Naive thymus-derived CD8-positive, alpha-beta T cell (primary cell): ENCODE data around the gene PGC. TPM values are rescaled to one million over a fixed set of nuclear protein-coding genes. Genes with fewer than 3 reads are reported as not detected.
A peak's percentile ranks its signal among the peaks of the same experiment; 100 is the strongest.

Experiments
- ATAC-seq, 2 donors: fragments of 150-1000 bp; cut with Tn5 transposase in 1 of 2; sonication (Bioruptor Pico), chemical (Tn5 transposase) in 1 of 2; 1 replicate in 1 of 2; 2 replicates in 1 of 2; pipeline ENCODE4 v1.10.0; 2021; ENCODE audit warnings: mild to moderate bottlenecking in 2 of 2, moderate library complexity in 2 of 2
- POLR2A ChIA-PET: fragments of 350-600 bp; sonication (Branson Sonifier 250); formaldehyde crosslinking; loops from one replicate; lab custom pipeline; 2021; ENCODE audit warnings: antibody characterized with exemption; lab: Charles Lee
- DNase-seq, 10 donors: peaks; one replicate each; pipeline versions ENCODE4 v3.0.0 to v3.0.0-alpha.2; 2020 to 2022
- H3K27ac Mint-ChIP-seq, 10 donors: one replicate each; pipeline ENCODE4 v1.8.0; 2020 to 2022; ENCODE audit warnings: mild to moderate bottlenecking in 10 of 10, mixed read lengths in 10 of 10, moderate library complexity in 4 of 10, inconsistent platforms in 1 of 10
- H3K27me3 Mint-ChIP-seq, 5 donors: one replicate each; pipeline ENCODE4 v1.8.0; 2021 to 2022; ENCODE audit warnings: mixed read lengths in 5 of 5
- H3K36me3 Mint-ChIP-seq, 3 donors: one replicate each; pipeline ENCODE4 v1.8.0; 2020 to 2022; ENCODE audit warnings: mixed read lengths in 3 of 3, mild to moderate bottlenecking in 2 of 3, inconsistent platforms in 1 of 3
- H3K4me1 Mint-ChIP-seq, 4 donors: one replicate each; pipeline ENCODE4 v1.8.0; 2021 to 2022; ENCODE audit warnings: mixed read lengths in 4 of 4
- H3K4me3 Mint-ChIP-seq, 10 donors: one replicate each; pipeline ENCODE4 v1.8.0; 2020 to 2022; ENCODE audit warnings: mild to moderate bottlenecking in 10 of 10, mixed read lengths in 10 of 10, moderate library complexity in 6 of 10, inconsistent platforms in 1 of 10
- H3K9me3 Mint-ChIP-seq, 9 donors: one replicate each; pipeline ENCODE4 v1.8.0; 2020 to 2022; ENCODE audit warnings: mixed read lengths in 9 of 9, mild to moderate bottlenecking in 3 of 9, inconsistent platforms in 1 of 9, moderate library complexity in 1 of 9
- polyA plus RNA-seq, 3 donors: library from polyadenylated mRNA; unstranded; fragments of 300-500 nt; fragmentation: Illumina TruSeq; gene quantifications; one replicate each; pipeline ENCODE4 v1.2.3, GENCODE V29; 2021
- total RNA-seq, 8 experiments: library from RNA in 2 of 8; stranded (reverse) in 2 of 8; gene quantifications; one replicate each; pipeline ENCODE4 v1.2.3 and lab custom pipeline; 2021 to 2026

The PGC gene
- total and polyA plus RNA-seq, 5 experiments from 2014 or later, result not detected

DNA sequence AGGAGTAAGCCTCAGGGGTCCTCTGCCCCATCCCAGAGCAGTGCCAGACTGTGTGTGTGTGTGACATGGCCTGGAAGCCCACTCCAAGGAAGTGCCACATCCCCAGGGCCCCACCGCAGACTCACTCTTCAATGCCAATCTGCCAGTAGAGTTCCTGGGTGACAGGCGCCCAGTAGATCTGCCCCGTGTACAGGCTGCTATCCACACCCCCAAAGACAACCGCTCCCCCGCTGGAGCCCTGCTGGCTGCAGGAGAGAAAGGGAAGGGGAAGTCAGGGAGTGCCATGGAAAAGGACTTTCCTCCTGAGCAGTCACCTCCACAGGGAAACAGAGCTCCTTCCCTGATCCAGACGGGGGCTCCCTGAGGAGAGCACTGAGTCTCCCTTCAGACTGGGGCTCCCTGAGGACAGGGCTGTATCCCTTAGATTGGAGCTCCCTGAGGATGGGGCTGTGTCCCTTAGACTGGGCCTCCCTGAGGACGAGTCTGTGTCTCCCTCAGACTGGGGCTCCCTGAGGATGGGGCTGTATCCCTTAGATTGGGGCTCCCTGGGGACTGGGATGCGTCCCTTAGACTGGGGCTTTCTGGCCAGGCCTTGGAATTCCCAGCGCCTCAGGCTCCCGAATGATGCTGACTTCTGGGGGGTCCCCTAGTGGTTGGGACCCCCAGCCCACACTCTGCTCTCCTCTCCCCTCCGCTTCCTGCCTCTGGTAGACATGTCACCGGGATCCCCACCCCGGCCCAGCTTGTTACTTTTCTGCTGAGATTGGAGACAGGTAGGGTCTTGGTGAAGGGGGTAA is 6.6 kb downstream of the PGC start:
- Mint-ChIP-seq H3K4me3 (no peak overlapping the region), H3K36me3 (no peaks in the 10 kb centered on the region), H3K27me3 (no peaks in the 10 kb centered on the region), H3K27ac (no peak overlapping the region), H3K4me1 (peaks cover 0 to 7% (median 3%) of the 10 kb centered on the region in 4 donors), H3K9me3 (no peaks in the 10 kb centered on the region)
- no peak for DNase-seq
- no peak for ATAC-seq
- POLR2A ChIA-PET, result no interaction called here

DNA sequence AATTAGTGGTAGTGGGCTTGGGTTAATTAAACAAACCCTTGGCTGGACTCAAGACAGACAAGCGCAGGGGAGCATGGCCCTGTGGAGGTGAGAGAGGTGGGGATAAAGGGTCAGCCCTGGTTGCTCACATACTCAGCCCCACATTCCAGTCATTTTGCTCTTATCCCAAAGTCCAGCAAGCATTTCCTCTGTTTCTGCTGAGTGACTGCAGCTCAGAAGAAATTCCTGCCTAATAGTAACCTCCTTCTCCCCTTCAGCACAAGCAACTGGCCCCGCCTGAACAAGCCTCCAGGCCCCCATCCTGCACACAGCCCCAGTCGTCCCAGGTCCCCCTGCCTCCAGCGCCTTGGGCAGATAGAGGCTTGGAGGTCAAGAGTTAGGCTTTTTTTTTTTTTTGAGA is 8.2 kb downstream of the PGC start:
- H3K4me3 Mint-ChIP-seq, result no peak overlapping the region
- DNase-seq, result no peak
- H3K9me3 Mint-ChIP-seq, result no peaks in the 10 kb centered on the region
- H3K4me1 Mint-ChIP-seq, result peaks cover 0 to 9% (median 4%) of the 10 kb centered on the region in 4 donors
- no peaks in the 10 kb centered on the region for H3K36me3 Mint-ChIP-seq
- H3K27ac Mint-ChIP-seq, result no peak overlapping the region
- POLR2A ChIA-PET, result no interaction called here
- no peak for ATAC-seq
- no peaks in the 10 kb centered on the region for H3K27me3 Mint-ChIP-seq

DNA sequence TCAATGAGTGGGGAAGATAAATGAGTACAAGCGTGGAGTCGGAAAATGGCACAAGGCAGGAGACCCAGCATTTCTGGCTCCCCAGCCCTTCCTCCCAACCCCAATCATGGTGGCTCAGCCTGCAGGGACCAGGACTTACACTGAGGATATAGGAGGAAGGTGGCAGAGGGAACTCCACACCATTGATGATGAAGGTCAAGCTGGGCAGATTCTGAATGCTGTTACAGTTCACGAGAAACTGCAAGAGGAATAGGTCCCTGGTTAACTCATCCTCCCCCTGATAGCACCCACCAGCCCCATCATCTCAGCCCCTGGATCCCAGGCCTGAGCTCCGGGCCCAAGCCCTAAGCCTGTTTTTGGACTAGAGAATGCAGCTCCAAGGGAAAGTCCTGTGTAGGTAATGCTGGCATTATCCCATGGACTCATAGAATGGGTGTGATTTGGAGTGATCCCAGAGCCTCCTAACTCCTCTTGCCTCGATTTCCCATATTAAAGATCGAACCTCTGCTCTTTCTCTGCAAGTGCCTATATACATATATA is 9.5 kb downstream of the PGC start:
- H3K36me3 Mint-ChIP-seq, result no peaks in the 10 kb centered on the region
- H3K4me3 Mint-ChIP-seq, result no peak overlapping the region
- H3K27ac Mint-ChIP-seq, result no peak overlapping the region
- POLR2A ChIA-PET, result no interaction called here
- DNase-seq (no peak), ATAC-seq (no peak)
- H3K27me3 Mint-ChIP-seq, result no peaks in the 10 kb centered on the region
- peaks cover 2 to 18% (median 17%) of the 10 kb centered on the region in 4 donors for H3K4me1 Mint-ChIP-seq
- H3K9me3 Mint-ChIP-seq, result no peaks in the 10 kb centered on the region

DNA sequence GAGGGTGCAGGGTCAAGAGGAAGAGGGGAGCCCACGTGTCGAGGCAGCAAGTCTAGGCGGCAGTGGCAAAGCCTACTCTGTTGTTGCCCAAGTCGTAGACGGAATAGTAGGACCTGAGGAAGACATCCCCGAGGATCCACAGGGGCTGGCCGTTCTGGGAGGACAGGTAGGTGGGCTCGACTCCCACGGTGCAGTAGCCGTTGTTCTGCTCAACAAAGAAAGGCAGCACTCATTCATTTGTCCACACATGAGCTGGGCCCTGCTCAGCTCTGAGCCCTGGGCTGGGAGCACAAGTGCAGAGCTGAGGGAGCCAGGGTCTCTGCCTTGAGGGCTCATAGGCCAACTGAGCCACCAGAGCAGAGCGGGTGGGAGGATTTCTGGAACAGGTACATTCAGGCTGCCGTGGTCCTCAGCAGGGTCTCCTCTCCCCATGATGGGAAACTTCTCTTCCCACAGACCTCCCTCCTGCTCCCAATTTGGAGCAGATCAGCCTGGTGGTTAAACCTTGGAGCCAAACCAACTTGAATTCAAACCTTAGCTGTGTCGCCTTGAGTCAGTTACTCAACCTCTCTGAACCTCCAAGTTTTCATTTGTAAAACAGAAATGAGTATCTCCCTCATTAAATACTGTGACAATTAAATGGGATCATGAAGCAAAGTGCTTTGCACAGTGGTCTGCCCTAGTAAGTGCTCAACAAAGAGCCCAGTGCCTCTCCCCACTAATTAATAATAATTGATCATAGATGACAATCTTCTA is 10.2 kb downstream of the PGC start:
- H3K36me3 Mint-ChIP-seq, result no peaks in the 10 kb centered on the region
- H3K9me3 Mint-ChIP-seq, result no peaks in the 10 kb centered on the region
- DNase-seq (no peak), ATAC-seq (no peak)
- H3K27me3 Mint-ChIP-seq, result no peaks in the 10 kb centered on the region
- H3K4me3 Mint-ChIP-seq, result peak overlapping the region in 1 of 10 donors; percentile 33
- POLR2A ChIA-PET, result no interaction called here
- H3K4me1 Mint-ChIP-seq, result peaks cover 5 to 24% (median 23%) of the 10 kb centered on the region in 4 donors
- H3K27ac Mint-ChIP-seq, result no peak overlapping the region

DNA sequence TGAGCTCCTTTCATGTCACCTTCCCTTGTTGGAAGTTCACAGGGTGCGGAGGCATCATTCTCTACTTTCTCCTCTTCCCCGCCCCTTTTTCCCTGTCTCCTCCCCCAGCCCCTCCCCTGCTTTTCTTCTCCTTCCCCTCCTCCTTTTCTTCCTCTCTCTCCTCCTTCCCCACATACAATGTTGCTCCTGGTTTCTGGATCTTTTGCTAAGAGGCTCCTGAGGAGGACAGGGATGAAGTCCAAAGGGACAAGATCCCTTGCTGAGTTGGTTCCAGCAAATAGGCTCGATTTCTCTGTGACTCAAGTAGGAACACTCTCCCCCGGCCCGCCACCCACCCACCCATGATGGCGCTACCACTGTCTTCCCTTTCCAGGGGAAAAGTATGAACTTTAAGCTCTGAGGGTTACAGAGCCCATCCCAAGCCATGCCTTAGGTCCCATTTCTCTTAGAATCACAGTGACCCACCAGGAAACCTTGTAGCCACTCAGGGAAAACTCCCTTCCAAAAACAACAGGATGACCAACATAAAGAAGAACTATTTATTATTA is 10.9 kb downstream of the PGC start:
- POLR2A ChIA-PET, result no interaction called here
- H3K27me3 Mint-ChIP-seq, result no peaks in the 10 kb centered on the region
- ATAC-seq (no peak), DNase-seq (no peak)
- H3K36me3 Mint-ChIP-seq, result no peaks in the 10 kb centered on the region
- H3K4me3 Mint-ChIP-seq, result peak overlapping the region in 8 of 10 donors; percentile 31 to 92 (median 78)
- H3K27ac Mint-ChIP-seq, result peak overlapping the region in 1 of 10 donors; percentile 44
- peaks cover 7 to 30% (median 28%) of the 10 kb centered on the region in 4 donors for H3K4me1 Mint-ChIP-seq
- H3K9me3 Mint-ChIP-seq, result no peaks in the 10 kb centered on the region

DNA sequence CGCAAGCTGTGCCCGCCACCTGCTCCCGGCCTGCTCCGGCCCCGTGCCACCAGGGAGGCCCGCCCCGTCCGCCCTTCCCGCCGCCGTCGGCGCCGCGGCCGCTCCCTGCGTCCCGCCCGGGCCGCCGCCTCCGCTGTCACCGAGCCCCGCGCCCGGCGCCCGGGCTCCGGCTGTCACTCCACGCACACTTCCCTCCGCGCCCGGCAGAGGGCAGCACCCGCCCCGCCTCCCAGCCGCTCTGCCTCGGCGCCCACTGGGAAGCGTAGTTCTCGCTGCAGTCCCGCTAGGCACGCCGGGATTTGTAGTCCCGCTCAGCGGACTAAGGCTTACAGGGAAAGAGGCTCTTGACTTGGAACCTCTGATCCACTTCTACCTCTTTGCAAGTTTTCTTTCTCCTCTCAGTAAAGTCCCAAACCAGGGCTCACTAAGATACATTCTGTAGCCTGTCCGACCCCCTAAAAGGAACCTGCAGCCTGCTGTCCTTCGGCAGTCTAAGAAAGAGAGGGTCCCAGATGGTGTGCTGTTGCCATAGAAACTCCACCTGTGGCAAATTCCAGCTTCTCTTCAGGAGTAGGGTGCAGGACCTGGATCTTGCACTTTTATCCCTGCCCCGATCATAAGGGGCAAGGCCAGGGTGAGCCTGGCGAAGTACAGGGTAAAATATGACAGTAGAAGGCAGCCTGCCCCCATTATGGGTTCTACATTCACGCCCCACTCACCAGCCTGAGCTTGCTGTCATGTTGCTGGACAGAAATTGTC is 11.6 kb downstream of the PGC start, which contains the start of gene TFEB:
Gene TFEB (minus strand): TSS at position 182 of the 759 bp plus-strand sequence. CDS start 44,395 bp downstream, outside the sequence.
- peaks cover 8 to 36% (median 34%) of the 10 kb centered on the region in 4 donors for H3K4me1 Mint-ChIP-seq
- peak; percentile 85 to 96 (median 93) for DNase-seq
- no peaks in the 10 kb centered on the region for H3K9me3 Mint-ChIP-seq
- H3K36me3 Mint-ChIP-seq, result no peaks in the 10 kb centered on the region
- peak; percentile 66 to 67 for ATAC-seq
- H3K27me3 Mint-ChIP-seq, result no peaks in the 10 kb centered on the region
- H3K27ac Mint-ChIP-seq, result peak within 1 kb of the TSS in 8 of 10 donors; percentile 15 to 90 (median 74)
- H3K4me3 Mint-ChIP-seq, result peak within 1 kb of the TSS; percentile 33 to 92 (median 80)
- POLR2A ChIA-PET, result interaction anchor here (1.2 to 3.2 kb wide), 4 partner anchors 11 to 1010 kb away, joined by 4 to 26 read pairs (median 4); partner anchors contain the start of genes TAF8, TBCC and TOMM6

DNA sequence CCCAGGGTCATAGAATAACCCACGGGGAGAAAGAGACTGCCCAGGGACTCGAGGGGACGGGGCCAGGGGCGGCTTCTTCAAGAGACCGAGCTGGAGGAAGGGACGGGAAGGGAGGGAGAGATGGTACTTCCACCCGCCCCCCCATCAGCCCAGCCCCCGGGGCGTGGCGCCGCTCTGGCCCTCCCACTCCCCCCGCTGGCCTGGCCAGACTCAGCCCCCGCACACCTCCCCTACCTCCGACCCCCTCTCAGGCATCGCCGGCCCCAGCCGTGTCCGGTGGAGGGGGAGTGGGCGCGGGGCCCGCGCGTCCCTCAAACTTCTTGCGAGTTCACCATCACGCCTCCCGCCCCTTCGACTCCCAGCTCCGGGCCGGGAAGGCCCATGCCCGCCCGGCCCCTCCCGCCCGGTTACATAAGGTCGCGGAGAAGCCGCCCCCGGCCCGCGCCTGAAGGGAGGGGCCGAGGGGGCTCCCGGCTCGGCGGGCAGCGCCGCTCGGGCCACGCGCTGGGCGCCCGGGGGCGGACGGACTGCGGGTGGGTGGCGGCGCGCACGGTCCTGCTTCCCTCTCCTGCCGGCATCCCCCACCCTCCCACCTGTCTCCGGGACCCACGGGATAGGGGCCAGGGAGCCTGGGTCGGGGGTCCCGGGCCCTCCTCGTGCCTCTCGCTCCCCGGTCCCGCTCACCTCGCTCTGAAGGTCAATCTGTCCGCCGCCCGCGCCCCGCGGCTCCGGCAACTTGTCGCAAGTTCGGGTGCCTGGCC is 12.4 kb downstream of the PGC start:
- DNase-seq (peak; percentile 37 to 77 (median 60)), ATAC-seq (peak; percentile 24 to 37)
- Mint-ChIP-seq H3K36me3 (no peaks in the 10 kb centered on the region), H3K27me3 (no peaks in the 10 kb centered on the region), H3K27ac (peak overlapping the region in 5 of 10 donors; percentile 15 to 87 (median 62)), H3K4me3 (peak overlapping the region; percentile 33 to 90 (median 76)), H3K9me3 (no peaks in the 10 kb centered on the region), H3K4me1 (peaks cover 11 to 44% (median 41%) of the 10 kb centered on the region in 4 donors)
- POLR2A ChIA-PET, result interaction anchor here (0.5 to 3.2 kb wide), 9 partner anchors 11 to 1194 kb away, joined by 3 to 26 read pairs (median 4); partner anchors contain the start of genes CNPY3, TAF8, TBCC and TOMM6

DNA sequence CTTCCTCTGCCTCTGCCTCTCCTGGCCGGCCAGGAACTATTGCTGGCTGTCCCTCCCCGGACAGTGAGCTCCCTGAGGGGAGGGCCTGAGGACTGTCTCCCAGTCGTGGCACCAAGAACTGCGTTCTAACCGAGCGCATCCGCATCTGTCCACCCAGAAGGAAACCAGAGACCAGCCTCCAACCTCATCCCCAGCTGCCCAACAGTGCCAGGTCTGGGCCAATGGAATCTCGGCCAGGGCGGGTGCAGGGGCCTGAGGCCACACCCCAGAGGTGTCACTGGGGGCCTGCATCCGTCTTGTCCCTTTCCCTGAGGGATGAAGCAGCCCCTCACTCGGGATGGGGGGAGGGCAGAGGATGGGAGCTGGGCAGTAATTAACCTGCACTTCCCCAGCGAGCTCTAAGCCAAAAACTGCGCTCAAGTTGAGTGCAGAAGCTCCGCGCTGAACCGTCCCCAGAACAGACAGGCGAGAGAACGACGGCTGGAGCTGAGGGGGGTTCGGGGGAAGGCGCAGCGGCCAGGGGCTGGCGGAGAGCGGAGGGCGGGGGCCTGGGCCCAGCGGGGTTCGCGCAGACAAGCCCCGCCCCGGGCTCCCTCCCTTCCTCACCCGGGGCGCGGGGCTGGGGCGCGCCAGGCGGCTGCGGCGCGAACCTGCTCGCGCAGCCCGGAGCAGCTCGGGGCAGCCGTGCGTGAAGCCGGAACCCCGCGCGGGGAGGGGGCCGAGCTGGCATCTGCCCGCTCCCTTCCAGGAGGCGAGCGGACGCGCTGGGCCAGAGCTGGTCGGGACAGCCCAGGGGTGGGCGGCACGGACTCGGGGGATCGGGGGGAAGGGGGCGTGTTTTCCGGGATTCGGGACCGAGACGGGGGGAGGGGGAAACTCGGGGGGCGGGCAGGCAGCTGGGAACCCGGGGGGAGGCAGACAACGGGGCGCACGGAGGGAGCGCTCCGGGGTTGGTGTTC is 13.2 kb downstream of the PGC start:
- peak overlapping the region in 9 of 10 donors; percentile 74 to 95 (median 82) for H3K27ac Mint-ChIP-seq
- DNase-seq (peak; percentile 52 to 76 (median 68)), ATAC-seq (peak; percentile 55 to 69)
- H3K4me1 Mint-ChIP-seq, result peaks cover 12 to 53% (median 44%) of the 10 kb centered on the region in 4 donors
- H3K4me3 Mint-ChIP-seq, result peak overlapping the region; percentile 33 to 91 (median 78)
- H3K9me3 Mint-ChIP-seq, result no peaks in the 10 kb centered on the region
- no peaks in the 10 kb centered on the region for H3K36me3 Mint-ChIP-seq
- POLR2A ChIA-PET, result interaction anchor here (0.5 to 3.2 kb wide), 14 partner anchors 10 to 1195 kb away, joined by 3 to 26 read pairs (median 4); partner anchors contain the start of genes CNPY3, FRS3, TAF8 and TBCC
- H3K27me3 Mint-ChIP-seq, result no peaks in the 10 kb centered on the region

DNA sequence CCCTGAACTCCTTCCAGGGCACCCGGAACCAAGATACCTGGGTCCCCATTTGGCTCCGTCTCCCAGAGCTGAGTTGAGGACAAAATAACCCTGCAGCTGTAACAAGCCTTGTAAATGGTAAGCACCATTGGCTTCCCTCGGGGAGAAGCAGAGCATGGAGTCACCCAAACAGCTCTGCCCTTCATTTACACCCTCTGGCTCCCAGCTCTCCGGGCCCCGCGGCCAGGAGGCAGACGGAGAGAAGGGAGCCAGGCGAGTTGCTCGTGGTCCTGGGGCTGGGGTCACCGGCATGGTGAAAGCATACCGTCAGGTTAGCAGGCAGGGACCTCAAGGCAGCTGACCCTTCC is 13.9 kb downstream of the PGC start:
- POLR2A ChIA-PET, result interaction anchor here (0.7 to 3.2 kb wide), 7 partner anchors 10 to 485 kb away, joined by 3 to 26 read pairs (median 4); partner anchors contain the start of genes FRS3 and TOMM6
- H3K9me3 Mint-ChIP-seq, result no peaks in the 10 kb centered on the region
- peak in 3 of 10 donors; percentile 11 to 25 (median 14) for DNase-seq

More for the DNA sequence above, 13.9 kb downstream of the PGC start:
- no peak for ATAC-seq
- Mint-ChIP-seq H3K27ac (peak overlapping the region in 9 of 10 donors; percentile 74 to 95 (median 82)), H3K4me1 (peaks cover 13 to 59% (median 47%) of the 10 kb centered on the region in 4 donors), H3K36me3 (no peaks in the 10 kb centered on the region), H3K4me3 (peak overlapping the region; percentile 3 to 91 (median 68)), H3K27me3 (no peaks in the 10 kb centered on the region)
